Parathyroid adenoma (tissue), 2 donors: ENCODE results near the gene OR4D2.

Source experiments
- H2AFZ ChIP-seq: fragments of 300-600 bp; sonication (generic); one replicate; pipeline ENCODE4 v1.7.0; 2017; ENCODE audit warnings: antibody characterized with exemption, mild to moderate bottlenecking
- H3K27ac ChIP-seq: fragments of 300-600 bp; sonication (generic); one replicate; pipeline ENCODE4 v1.7.0; 2017
- H3K27me3 ChIP-seq: fragments of 300-600 bp; sonication (generic); one replicate; pipeline ENCODE4 v1.7.0; 2017; ENCODE audit warnings: low read length; ENCODE audit not compliant: control insufficient read depth, insufficient read depth
- H3K36me3 ChIP-seq: fragments of 300-600 bp; sonication (generic); one replicate; pipeline ENCODE4 v1.7.0; 2017; ENCODE audit warnings: low read length; ENCODE audit not compliant: control insufficient read depth, insufficient read depth
- H3K4me1 ChIP-seq: fragments of 300-600 bp; sonication (generic); one replicate; pipeline ENCODE4 v1.7.0; 2017; ENCODE audit warnings: control low read depth
- H3K4me2 ChIP-seq: fragments of 300-600 bp; sonication (generic); one replicate; pipeline ENCODE4 v1.7.0; 2017; ENCODE audit warnings: low read length
- H3K4me3 ChIP-seq: fragments of 300-600 bp; sonication (generic); one replicate; pipeline ENCODE4 v1.7.0; 2017; ENCODE audit warnings: low read depth, low read length
- H3K79me2 ChIP-seq: fragments of 300-600 bp; sonication (generic); one replicate; pipeline ENCODE4 v1.7.0; 2017; ENCODE audit warnings: control low read depth
- H3K9ac ChIP-seq: fragments of 300-600 bp; sonication (generic); one replicate; pipeline ENCODE4 v1.7.0; 2017; ENCODE audit warnings: mild to moderate bottlenecking
- H3K9me3 ChIP-seq: fragments of 300-600 bp; sonication (generic); one replicate; pipeline ENCODE4 v1.7.0; 2017; ENCODE audit warnings: low read length; ENCODE audit not compliant: control insufficient read depth
- TF ChIP-seq, protein P1 (sequence below): fragments of 300-600 bp; sonication (generic); IDR thresholded peaks from one replicate; pipeline ENCODE4 v1.7.0; 2017; ENCODE audit warnings: antibody characterized with exemption, mild to moderate bottlenecking
- donor health status: primary hyperparathyroidism.

Gene OR4D2

DNA sequence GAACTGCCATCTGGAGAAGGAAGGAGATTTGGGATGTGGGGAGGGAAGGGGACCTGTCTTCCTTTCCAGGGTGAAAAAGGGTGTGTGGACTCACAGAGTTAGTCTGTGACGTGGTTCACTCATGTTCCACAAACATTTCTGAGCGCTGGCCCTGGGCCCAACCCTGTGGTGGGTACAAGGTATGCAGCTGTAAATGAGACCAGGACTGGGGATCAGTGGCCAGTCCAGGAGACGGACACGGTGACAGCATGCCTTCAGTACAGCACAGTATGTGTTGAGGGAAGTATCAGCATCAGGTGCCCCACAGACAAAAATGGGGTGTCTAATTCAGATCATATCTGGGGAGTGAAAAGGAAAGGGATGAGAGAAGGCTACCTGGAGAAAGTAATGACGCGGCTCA lies 20.3 kb downstream of the OR4D2 start:
- Histone ChIP-seq H3K27me3 (no peaks in the 10 kb centered on the region), H2AFZ (no peak overlapping the region), H3K9ac (no peak overlapping the region), H3K27ac (no peak overlapping the region), H3K79me2 (no peaks in the 10 kb centered on the region), H3K9me3 (no peaks in the 10 kb centered on the region), H3K4me1 (no peaks in the 10 kb centered on the region), H3K4me3 (no peak overlapping the region), H3K36me3 (no peaks in the 10 kb centered on the region), H3K4me2 (no peak overlapping the region)
- TF ChIP-seq, protein P1, sequence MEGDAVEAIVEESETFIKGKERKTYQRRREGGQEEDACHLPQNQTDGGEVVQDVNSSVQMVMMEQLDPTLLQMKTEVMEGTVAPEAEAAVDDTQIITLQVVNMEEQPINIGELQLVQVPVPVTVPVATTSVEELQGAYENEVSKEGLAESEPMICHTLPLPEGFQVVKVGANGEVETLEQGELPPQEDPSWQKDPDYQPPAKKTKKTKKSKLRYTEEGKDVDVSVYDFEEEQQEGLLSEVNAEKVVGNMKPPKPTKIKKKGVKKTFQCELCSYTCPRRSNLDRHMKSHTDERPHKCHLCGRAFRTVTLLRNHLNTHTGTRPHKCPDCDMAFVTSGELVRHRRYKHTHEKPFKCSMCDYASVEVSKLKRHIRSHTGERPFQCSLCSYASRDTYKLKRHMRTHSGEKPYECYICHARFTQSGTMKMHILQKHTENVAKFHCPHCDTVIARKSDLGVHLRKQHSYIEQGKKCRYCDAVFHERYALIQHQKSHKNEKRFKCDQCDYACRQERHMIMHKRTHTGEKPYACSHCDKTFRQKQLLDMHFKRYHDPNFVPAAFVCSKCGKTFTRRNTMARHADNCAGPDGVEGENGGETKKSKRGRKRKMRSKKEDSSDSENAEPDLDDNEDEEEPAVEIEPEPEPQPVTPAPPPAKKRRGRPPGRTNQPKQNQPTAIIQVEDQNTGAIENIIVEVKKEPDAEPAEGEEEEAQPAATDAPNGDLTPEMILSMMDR: no peak

DNA sequence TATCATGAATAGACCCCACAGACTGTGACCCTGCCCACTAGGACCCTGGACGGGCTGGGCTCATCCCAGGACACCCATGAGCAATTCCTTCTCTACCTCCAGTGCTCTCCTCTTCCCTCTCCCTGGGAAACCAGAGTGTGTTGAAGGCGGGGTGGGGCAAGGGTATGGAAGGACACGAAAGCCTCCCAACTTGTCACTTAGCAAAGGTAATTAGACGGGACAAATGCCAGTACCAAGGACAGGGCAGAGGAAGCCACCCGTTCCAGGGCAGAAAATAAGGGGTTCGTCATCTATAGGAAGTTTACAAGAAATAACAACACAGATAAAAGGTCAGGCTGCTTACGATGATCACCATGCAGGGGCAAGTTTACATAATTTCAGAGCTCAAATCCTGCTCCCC lies 20.9 kb downstream of the OR4D2 start:
- H3K9me3 ChIP-seq: no peaks in the 10 kb centered on the region

DNA sequence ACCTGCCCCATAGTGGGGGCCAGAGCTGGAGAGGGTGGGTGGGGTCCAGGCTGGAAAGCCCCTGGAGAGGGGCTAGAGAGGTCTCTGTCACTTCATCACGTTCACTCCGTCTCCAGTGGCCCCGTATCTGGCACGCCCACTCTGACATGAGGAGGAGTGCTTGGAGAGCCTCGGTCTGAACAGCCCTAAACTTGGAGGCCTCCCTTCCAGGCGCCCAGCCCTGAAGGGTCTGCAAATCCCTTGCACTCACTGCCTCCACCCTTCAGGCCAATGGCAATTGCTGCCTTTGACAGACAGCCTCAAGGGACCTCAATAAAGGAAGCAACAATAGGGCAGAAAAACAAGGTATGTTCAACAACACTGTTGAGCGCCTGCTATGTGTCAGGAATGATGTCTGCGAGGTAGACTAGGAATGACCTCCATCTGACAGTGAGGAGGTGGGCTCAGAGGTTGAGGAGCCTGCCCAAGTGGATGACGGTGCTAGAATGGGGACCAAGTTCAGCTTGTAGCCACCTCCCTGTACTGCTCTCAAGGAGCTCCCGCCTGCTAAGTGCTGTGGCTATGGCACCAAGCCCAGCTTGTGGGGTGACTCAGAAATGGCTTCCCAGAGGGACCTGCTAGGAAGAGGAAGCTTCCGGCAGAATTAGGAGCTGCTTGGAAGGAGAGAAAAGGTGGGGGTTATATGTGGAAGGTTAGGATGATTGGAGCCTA lies 22.8 kb downstream of the OR4D2 start:
- H3K4me2 ChIP-seq: no peak overlapping the region
- no peak overlapping the region for H3K9ac ChIP-seq
- no peaks in the 10 kb centered on the region for H3K27me3 ChIP-seq
- no peaks in the 10 kb centered on the region for H3K9me3 ChIP-seq
- H3K4me1 ChIP-seq: no peaks in the 10 kb centered on the region
- no peak overlapping the region for H3K27ac ChIP-seq
- TF ChIP-seq, protein P1: no peak
- H3K79me2 ChIP-seq: no peaks in the 10 kb centered on the region
- H3K36me3 ChIP-seq: no peaks in the 10 kb centered on the region
- H3K4me3 ChIP-seq: no peak overlapping the region
- no peak overlapping the region for H2AFZ ChIP-seq

More for the DNA sequence above, 20.9 kb downstream of the OR4D2 start:
- H3K4me3 ChIP-seq: no peak overlapping the region
- H3K4me2 ChIP-seq: no peak overlapping the region
- no peak overlapping the region for H2AFZ ChIP-seq
- H3K9ac ChIP-seq: no peak overlapping the region
- H3K4me1 ChIP-seq: no peaks in the 10 kb centered on the region
- no peaks in the 10 kb centered on the region for H3K27me3 ChIP-seq
- no peaks in the 10 kb centered on the region for H3K36me3 ChIP-seq
- no peak overlapping the region for H3K27ac ChIP-seq
- TF ChIP-seq, protein P1: no peak
- H3K79me2 ChIP-seq: no peaks in the 10 kb centered on the region

DNA sequence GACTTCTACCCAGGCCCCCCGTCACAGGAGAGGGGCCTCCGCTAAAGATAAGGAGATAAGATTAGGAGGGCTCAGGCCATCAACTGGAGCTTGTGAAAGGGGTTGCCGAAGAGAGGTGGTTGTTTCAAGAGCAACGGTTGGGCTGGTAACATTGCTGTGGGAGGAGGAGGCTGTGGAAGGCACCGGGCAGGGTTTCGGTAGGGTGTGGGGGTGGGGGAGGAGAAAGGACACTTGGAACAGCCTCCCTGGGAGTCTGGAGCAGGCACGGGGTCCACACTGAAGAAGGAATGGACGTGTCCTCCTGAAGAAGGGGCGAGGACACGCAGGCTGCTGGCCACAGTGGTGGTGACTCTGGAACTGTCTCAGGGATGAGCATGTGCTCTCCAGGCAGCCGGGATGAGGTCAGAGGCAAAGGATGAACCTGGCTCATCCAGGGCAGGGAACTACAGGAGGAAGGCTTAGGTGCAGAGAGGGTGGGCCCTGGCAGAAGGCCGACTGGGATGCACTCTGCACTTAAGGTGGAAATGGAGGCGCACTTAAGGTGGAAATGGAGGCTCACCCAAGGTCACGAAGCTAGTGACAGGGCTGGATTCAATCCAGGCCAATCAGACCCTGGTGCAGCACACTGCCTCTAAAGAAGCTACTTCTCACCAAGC lies 24.6 kb downstream of the OR4D2 start:
- Histone ChIP-seq H3K4me2 (no peak overlapping the region), H3K27me3 (no peaks in the 10 kb centered on the region), H3K79me2 (no peaks in the 10 kb centered on the region), H3K4me3 (no peak overlapping the region), H3K9me3 (no peaks in the 10 kb centered on the region), H3K36me3 (no peaks in the 10 kb centered on the region), H3K4me1 (no peaks in the 10 kb centered on the region), H3K27ac (no peak overlapping the region), H3K9ac (no peak overlapping the region), H2AFZ (no peak overlapping the region)
- TF ChIP-seq, protein P1: no peak

DNA sequence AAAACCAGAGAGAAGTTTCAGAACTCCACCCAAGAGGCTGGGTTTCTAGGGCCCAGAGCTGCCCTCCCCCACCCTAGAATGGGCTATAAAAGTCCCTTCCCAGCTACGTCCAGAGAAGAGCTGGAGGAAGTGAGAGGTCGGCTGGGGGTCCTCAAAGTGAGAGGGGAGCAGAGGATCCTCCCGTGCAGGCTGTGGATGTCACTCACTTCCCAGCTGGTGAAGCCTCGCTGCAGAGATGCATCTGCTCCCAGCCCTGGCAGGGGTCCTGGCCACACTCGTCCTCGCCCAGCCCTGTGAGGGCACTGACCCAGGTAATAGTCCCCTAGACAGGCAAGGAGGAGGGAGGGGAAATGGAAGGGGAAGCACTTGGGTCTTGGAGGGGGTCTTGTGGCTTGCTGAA lies 25.8 kb downstream of the OR4D2 start, which contains the start of gene EPX:
EPX (plus strand) TSS at position 115 of the 400 bp plus-strand sequence; CDS start at position 236, 121 bp downstream.
- Histone ChIP-seq H3K27me3 (no peaks in the 10 kb centered on the region), H3K9me3 (no peaks in the 10 kb centered on the region), H3K36me3 (no peaks in the 10 kb centered on the region), H3K4me1 (no peaks in the 10 kb centered on the region), H2AFZ (no peak within 1 kb of the TSS), H3K27ac (no peak within 1 kb of the TSS), H3K4me3 (no peak within 1 kb of the TSS), H3K4me2 (no peak within 1 kb of the TSS), H3K9ac (no peak within 1 kb of the TSS), H3K79me2 (no peaks in the 10 kb centered on the region)
- TF ChIP-seq, protein P1: no peak
